IPS DF 6.9 (cell line): ENCODE data around the gene BCAS1.

ENCODE experiments used
- DNase-seq: peaks from one replicate; pipeline ENCODE4 v3.0.0-alpha.2; 2013; ENCODE audit warnings: low read depth, low spot score
- H3K27ac ChIP-seq: one replicate; pipeline ENCODE4 v1.5.1; 2013; ENCODE audit warnings: low read length, control low read depth
- H3K27me3 ChIP-seq: 2 replicates; pipeline ENCODE4 v1.6.1; 2013; ENCODE audit warnings: mild to moderate bottlenecking, low read length; ENCODE audit not compliant: control insufficient read depth, insufficient read depth
- H3K36me3 ChIP-seq: 2 replicates; pipeline ENCODE4 v1.6.1; 2013; ENCODE audit warnings: low read length; ENCODE audit not compliant: control insufficient read depth, insufficient read depth
- H3K4me1 ChIP-seq: 2 replicates; pipeline ENCODE4 v1.6.1; 2013; ENCODE audit warnings: low read length; ENCODE audit not compliant: control insufficient read depth, insufficient read depth
- H3K4me3 ChIP-seq: 2 replicates; pipeline ENCODE4 v1.5.1; 2013; ENCODE audit warnings: mild to moderate bottlenecking, low read length
- H3K9me3 ChIP-seq: 2 replicates; pipeline ENCODE4 v1.6.1; 2013; ENCODE audit warnings: low read length, inconsistent platforms; ENCODE audit not compliant: control insufficient read depth, insufficient read depth
- WGBS: extraction: QIAGEN DNeasy Blood & Tissue Kit; methylation state at CpG from one replicate; pipeline ENCODE4 v1.1.7; 2013; ENCODE audit warnings: mixed read lengths, missing lambda C conversion rate; ENCODE audit not compliant: insufficient read length, insufficient coverage; 5-methylcytosine and 5-hydroxymethylcytosine counted together

BCAS1 gene

DNA sequence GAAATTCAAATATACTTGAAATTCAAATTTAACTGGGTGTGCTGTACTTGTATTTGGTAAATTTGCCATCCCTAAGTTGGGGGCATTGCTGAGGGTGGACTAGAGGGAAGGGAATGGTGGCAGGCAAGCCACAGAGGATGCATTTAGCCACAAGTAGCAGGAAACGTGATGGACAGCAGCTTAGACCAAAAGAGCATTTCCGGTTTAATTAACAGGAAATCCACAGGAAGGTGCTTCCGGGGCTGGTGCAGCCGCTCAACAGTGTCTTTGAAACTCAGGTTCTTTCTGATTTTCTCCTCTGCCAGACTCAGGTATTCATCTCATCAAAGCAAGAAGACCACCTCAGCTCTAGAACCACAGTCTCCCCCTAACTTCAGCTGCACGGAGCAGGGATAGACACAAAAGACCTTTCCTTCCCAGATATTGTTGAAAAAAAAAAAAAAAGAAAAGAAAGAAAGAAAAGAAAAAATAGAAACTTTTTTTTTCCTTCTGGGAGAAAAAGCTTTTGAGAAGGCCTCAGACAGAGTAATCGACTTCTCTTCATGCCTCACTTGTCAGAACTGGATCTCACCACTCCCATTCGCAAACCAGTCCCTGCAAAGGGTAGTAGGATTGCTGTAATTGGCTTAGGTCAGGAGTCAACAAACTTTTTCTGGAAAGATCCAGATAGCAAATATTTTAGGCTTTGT is 8.0 kb upstream of the BCAS1 start:
- no peaks in the 10 kb centered on the region for H3K4me1 ChIP-seq
- no peaks in the 10 kb centered on the region for H3K9me3 ChIP-seq
- DNase-seq: no peak
- no peak overlapping the region for H3K27ac ChIP-seq
- whole genome bisulfite sequencing: no CpG with 5 or more reads among the region's 7 CpGs
- H3K36me3 ChIP-seq: no peaks in the 10 kb centered on the region
- no peaks in the 10 kb centered on the region for H3K27me3 ChIP-seq
- H3K4me3 ChIP-seq: no peak overlapping the region

DNA sequence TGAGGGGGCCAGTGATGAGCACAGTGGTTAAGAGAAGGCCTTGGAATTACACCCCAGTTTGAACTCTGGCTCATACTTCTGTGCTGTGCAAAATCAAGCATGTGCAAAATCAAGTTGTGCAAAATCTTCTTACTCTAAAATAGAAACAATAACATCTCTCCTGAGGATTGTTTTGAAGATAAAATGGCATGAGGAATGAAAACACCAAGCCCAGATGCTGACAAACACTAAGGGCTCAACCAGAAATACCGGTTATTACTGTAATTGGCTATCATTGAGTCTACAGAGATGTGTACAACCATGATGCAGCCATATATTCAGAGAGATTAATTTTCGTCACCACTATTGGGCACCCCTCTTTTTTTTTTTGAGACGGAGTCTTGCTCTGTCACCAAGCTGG is 5.9 kb upstream of the BCAS1 start:
- no peaks in the 10 kb centered on the region for H3K4me1 ChIP-seq
- no peak overlapping the region for H3K4me3 ChIP-seq
- H3K27me3 ChIP-seq: no peaks in the 10 kb centered on the region
- no peaks in the 10 kb centered on the region for H3K9me3 ChIP-seq
- H3K36me3 ChIP-seq: no peaks in the 10 kb centered on the region
- no peak for DNase-seq
- H3K27ac ChIP-seq: no peak overlapping the region
- no CpG with 5 or more reads among the region's 3 CpGs for WGBS

DNA sequence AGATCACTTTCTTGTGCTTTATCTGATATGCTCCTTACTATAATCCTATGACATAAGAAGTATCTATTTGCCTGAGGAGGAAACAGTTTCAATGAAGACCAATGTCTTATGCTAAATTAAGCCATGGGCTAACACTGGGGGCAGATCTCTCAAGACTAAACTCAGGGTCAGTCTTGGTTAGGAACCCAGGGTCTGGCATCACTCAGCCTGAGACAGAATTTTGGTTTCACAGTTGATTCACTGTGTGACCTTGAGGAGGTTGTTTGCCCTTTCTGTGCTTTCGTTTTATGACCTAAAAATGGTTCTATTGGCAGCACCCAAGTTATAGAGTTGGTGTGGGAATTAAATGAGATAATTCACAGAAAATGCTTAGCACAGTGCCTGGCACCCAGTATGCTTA is 4.9 kb upstream of the BCAS1 start:
- Histone ChIP-seq H3K36me3 (no peaks in the 10 kb centered on the region), H3K4me1 (no peaks in the 10 kb centered on the region), H3K4me3 (no peak overlapping the region), H3K9me3 (no peaks in the 10 kb centered on the region), H3K27ac (no peak overlapping the region), H3K27me3 (no peaks in the 10 kb centered on the region)
- no CpG with 5 or more reads among the region's 1 CpG for WGBS
- no peak for DNase-seq

DNA sequence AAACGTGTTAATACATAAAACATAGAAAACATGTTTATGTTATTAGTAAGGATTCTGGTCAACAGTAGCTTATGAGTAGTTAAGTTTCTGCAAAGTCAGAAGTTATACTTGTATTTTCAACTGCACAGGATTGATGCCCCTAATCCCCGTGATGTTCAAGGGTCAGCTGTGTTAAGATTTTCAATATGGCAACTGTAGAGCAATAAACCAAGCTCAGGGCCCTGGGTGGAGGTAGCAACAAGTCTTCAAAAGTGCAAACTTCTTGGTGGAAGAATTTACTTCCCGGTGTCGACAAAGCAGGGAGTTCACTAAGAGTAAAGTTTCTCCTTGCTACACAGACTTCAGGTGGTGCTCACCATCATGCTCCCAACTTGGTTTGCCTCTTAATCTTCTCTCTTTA is 4.1 kb upstream of the BCAS1 start:
- WGBS: no CpG with 5 or more reads among the region's 4 CpGs
- Histone ChIP-seq H3K9me3 (no peaks in the 10 kb centered on the region), H3K4me1 (no peaks in the 10 kb centered on the region), H3K27me3 (no peaks in the 10 kb centered on the region), H3K27ac (no peak overlapping the region), H3K36me3 (no peaks in the 10 kb centered on the region), H3K4me3 (no peak overlapping the region)
- DNase-seq: no peak

DNA sequence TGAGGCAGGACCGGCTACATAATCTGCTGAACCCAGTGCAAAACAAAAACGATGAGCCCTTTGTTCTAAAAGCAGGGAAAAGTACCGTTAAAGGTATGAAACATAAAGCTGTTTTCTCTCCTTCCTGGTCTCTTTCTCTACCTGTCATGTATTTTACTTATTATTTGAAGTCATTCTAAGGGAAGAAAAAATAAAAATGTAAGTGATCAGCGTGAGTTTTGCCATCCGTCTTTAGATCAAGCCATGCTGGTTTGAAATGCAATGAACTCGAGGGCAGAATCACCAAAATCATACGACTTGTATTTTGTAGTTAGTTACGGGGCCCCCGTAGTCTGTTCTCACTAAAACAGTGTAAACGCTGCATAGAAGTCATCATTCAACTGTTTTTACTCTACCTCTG is 2.9 kb upstream of the BCAS1 start:
- Histone ChIP-seq H3K4me3 (no peak overlapping the region), H3K4me1 (no peaks in the 10 kb centered on the region; the same call in 1 of the 2 replicates), H3K27me3 (no peaks in the 10 kb centered on the region), H3K36me3 (no peaks in the 10 kb centered on the region), H3K9me3 (no peaks in the 10 kb centered on the region), H3K27ac (no peak overlapping the region)
- WGBS: no CpG with 5 or more reads among the region's 10 CpGs
- no peak for DNase-seq

DNA sequence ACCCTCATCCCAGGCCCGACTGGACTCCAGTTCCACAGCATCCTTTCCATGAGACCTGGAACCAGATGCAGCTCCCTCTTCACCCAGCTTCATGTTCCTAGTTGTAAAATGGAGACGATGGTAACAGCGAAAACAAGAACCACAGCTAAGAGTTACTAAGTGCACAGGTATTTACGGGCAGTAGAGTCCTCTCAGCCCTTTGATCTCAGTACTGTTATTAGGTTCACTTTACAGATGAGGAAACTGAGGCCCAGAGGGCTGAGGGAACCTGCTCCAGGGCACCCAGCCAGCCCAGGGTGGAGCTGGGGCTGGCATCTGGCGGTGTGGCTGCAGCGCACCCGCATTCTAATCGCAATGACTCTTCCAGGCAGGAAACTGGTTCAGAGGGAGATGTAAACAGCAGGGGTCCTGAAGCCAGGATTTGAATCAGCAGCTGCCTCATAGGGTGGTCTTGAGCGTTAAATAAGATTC is 858 bp downstream of the BCAS1 start:
- WGBS: no CpG with 5 or more reads among the region's 9 CpGs
- Histone ChIP-seq H3K27ac (no peak overlapping the region), H3K9me3 (no peaks in the 10 kb centered on the region), H3K36me3 (no peaks in the 10 kb centered on the region), H3K4me3 (no peak overlapping the region), H3K27me3 (no peaks in the 10 kb centered on the region), H3K4me1 (peaks cover 5% of the 10 kb centered on the region)
- no peak for DNase-seq

DNA sequence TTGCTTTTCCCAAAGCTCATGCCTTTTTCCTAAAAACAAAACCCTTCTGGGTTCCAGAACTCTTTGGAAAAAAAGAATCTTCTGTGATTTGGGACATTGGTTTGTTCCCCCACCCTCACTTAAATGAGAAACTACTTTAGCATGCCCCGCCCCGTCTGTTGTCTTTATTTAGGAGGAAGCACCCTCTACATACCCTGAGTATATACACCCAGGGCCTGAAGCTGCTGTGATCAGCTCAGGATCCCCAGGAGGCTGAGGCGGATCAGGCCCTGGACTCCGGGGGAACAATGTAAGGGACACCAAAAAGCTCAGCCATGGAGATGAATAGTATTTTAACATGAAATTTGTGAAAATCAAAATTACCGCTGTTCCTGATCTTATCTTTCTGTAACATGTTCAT is 1.4 kb downstream of the BCAS1 start:
- Histone ChIP-seq H3K27ac (no peak overlapping the region), H3K27me3 (no peaks in the 10 kb centered on the region), H3K4me1 (peaks cover 5% of the 10 kb centered on the region), H3K36me3 (no peaks in the 10 kb centered on the region), H3K4me3 (no peak overlapping the region), H3K9me3 (no peaks in the 10 kb centered on the region)
- no peak for DNase-seq
- WGBS: no CpG with 5 or more reads among the region's 5 CpGs

DNA sequence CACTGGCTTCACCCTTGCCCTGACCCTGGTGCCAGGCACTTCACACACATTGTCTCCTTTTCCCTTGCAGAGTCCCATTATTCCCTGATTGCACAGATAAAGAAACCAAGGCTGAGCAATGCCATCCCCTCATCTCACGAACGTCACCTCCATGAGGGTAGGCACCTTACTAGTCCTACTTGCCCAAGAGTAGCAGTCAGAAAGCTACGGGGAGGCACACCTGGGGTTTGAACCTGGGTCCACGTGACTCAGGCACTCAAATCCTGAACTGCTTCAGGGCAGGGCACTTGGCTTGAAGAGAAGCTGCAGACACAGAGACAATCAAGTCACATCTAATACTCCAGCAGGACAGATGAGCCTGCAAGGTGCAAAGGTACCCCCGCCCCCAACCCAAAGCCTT is 1.9 kb downstream of the BCAS1 start:
- Histone ChIP-seq H3K27ac (no peak overlapping the region), H3K4me1 (peaks cover 5% of the 10 kb centered on the region)
- no CpG with 5 or more reads among the region's 5 CpGs for WGBS

DNA sequence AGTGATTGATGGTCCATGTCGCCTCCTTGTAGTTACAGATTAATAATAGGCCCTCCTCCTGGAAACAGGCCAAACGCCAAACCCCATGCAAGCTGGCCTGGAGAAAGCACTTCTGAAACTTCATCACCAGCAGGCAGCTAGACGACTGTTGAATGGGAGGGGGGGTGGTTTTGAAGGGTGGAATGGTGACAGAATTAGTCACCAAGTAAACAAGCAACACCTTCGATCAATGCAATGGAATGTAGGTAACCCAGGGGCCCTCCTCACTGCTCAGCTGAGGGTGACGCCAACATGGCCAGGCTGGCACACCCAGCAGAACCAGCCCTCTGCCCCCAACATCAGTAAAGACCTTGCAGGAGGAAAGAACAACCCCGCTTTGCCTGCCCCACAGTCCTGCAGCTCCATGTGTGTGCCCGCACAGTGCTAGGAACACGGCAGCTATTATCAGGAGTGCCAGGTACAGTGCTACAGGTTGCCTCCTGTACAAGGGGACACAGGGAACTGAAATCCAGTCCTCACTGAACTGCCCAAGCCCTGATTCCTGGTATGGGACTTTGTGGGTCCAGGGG is 2.7 kb downstream of the BCAS1 start:
- Histone ChIP-seq H3K4me1 (peaks cover 5% of the 10 kb centered on the region), H3K36me3 (no peaks in the 10 kb centered on the region), H3K27me3 (no peaks in the 10 kb centered on the region), H3K27ac (no peak overlapping the region), H3K9me3 (no peaks in the 10 kb centered on the region), H3K4me3 (no peak overlapping the region)
- WGBS: no CpG with 5 or more reads among the region's 8 CpGs
- no peak for DNase-seq

More for the DNA sequence above, 1.9 kb downstream of the BCAS1 start:
- H3K9me3 ChIP-seq: no peaks in the 10 kb centered on the region
- H3K36me3 ChIP-seq: no peaks in the 10 kb centered on the region
- no peak overlapping the region for H3K4me3 ChIP-seq
- H3K27me3 ChIP-seq: no peaks in the 10 kb centered on the region
- DNase-seq: no peak

DNA sequence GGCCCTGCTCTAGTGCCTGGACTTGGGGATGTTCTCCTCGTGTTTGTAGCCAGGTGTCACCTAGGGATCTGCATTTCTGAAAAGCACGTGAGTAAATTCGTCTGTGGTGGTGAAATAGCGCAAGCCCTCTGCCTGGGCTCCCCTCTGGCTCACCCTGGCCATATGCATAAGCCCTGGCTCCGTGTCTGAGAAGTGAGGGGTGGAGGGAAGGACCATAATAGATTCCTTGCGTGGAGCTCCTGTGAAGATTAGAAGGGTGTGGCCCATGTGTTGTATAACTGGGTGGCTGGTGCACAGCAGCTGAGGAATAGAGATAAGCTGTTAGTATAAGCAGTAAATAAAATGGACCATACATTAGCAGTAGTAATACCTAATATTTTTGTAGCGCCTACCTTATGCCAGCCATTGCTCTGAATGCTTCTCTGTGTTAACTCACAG is 4.8 kb downstream of the BCAS1 start:
- peaks cover 5% of the 10 kb centered on the region for H3K4me1 ChIP-seq
- no peaks in the 10 kb centered on the region for H3K27me3 ChIP-seq
- no peaks in the 10 kb centered on the region for H3K36me3 ChIP-seq
- no peak for DNase-seq
- no peaks in the 10 kb centered on the region for H3K9me3 ChIP-seq
- no CpG with 5 or more reads among the region's 7 CpGs for WGBS
- no peak overlapping the region for H3K4me3 ChIP-seq
- no peak overlapping the region for H3K27ac ChIP-seq

DNA sequence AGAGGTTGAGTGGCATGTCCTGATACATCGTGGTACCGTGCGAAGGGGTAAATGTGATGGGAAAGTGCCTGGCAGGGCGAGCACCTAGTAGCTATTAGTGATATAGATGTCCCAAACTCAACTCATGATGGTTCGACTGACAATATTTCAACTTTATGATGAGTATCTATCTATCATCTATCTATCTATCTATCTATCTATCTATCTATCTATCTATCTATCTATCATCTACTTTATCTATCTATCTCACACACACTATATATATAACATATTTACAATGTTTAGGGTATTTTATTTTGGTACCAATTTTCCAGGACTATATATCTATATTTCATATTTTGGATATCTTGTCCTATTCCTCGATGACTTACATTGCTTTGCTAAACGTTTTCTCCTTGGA is 5.5 kb downstream of the BCAS1 start:
- Histone ChIP-seq H3K4me3 (no peak overlapping the region), H3K4me1 (peaks cover 5% of the 10 kb centered on the region), H3K27me3 (no peaks in the 10 kb centered on the region), H3K27ac (no peak overlapping the region), H3K9me3 (no peaks in the 10 kb centered on the region), H3K36me3 (no peaks in the 10 kb centered on the region)
- WGBS: no CpG with 5 or more reads among the region's 7 CpGs
- DNase-seq: no peak
